ENCODE data around the gene BAZ2B.

- TF ChIP-seq CTCF (IDR thresholded peaks at IDR 0.05; ENCODE audit: insufficient read depth, low read depth, low read length) (no peak), EZH2 (IDR thresholded peaks at IDR 0.05; ENCODE audit: insufficient read depth, low read length) (no peak)
These were observed 325.9 kb downstream of the BAZ2B start for GRCh38 chr2:159290289-159290907.

Data from astrocyte (in vitro differentiated cells and primary cell).